ENCODE results near the gene ZNF804A. TPM values are rescaled to one million over a fixed set of nuclear protein-coding genes. Genes with fewer than 3 reads are reported as not detected.

ZNF804A gene
- total RNA-seq, 2 experiments from 2014 or later = not detected

- H3K4me3 ChIP-seq (ENCODE audit: low read length) = no peak overlapping the region
- no peaks in the 10 kb centered on the region for H3K4me1 ChIP-seq (ENCODE audit: insufficient read depth, low read length)
- no peaks in the 10 kb centered on the region for H3K36me3 Mint-ChIP-seq (ENCODE audit: low read depth)
- no peak overlapping the region for H3K27ac ChIP-seq (ENCODE audit: low read depth in 1 of 2, low read length in 2 of 2)
- no peak overlapping the region for H3K27ac Mint-ChIP-seq
- intact Hi-C loops (cut with DNase I, micrococcal nuclease) = no loop called here
- POLR2A ChIA-PET = no interaction called here
- no peaks in the 10 kb centered on the region for H3K27me3 ChIP-seq (ENCODE audit: control insufficient read depth in 1 of 2, insufficient read depth in 2 of 2, low read length in 2 of 2)
- no peak overlapping the region for H3K4me3 Mint-ChIP-seq
- CTCF ChIA-PET = no interaction called here
- ATAC-seq (ENCODE audit: poor library complexity) (no peak), DNase-seq (no peak)
- no peaks in the 10 kb centered on the region for H3K4me1 Mint-ChIP-seq (ENCODE audit: low read depth)
- TF ChIP-seq CTCF (IDR thresholded peaks at IDR 0.05) = no peak
- H3K27me3 Mint-ChIP-seq = no peaks in the 10 kb centered on the region
- no peaks in the 10 kb centered on the region for H3K36me3 ChIP-seq (ENCODE audit: insufficient read depth, low read length)
- no peaks in the 10 kb centered on the region for H3K9me3 ChIP-seq (ENCODE audit: control insufficient read depth in 1 of 2, insufficient read depth in 1 of 2, low read length in 2 of 2)
- peaks cover 2% of the 10 kb centered on the region for H3K9me3 Mint-ChIP-seq
Measured at GRCh38 chr2:184577743-184578142, 20.6 kb upstream of the ZNF804A start.

- Mint-ChIP-seq H3K4me1 (ENCODE audit: low read depth) (no peaks in the 10 kb centered on the region), H3K4me3 (no peak overlapping the region), H3K27ac (no peak overlapping the region), H3K27me3 (no peaks in the 10 kb centered on the region), H3K9me3 (peaks cover 5% of the 10 kb centered on the region), H3K36me3 (ENCODE audit: low read depth) (no peaks in the 10 kb centered on the region)
- ChIA-PET POLR2A (no interaction called here), CTCF (no interaction called here)
- H3K9me3 ChIP-seq (ENCODE audit: control insufficient read depth in 1 of 2, insufficient read depth in 1 of 2, low read length in 2 of 2) = no peaks in the 10 kb centered on the region
- intact Hi-C loops (cut with DNase I, micrococcal nuclease) = no loop called here
- H3K4me3 ChIP-seq (ENCODE audit: low read length) = no peak overlapping the region
- H3K27ac ChIP-seq (ENCODE audit: low read depth in 1 of 2, low read length in 2 of 2) = no peak overlapping the region
- ATAC-seq (ENCODE audit: poor library complexity) (no peak), DNase-seq (no peak)
- no peak for TF ChIP-seq CTCF (IDR thresholded peaks at IDR 0.05)
- no peaks in the 10 kb centered on the region for H3K4me1 ChIP-seq (ENCODE audit: insufficient read depth, low read length)
- no peaks in the 10 kb centered on the region for H3K27me3 ChIP-seq (ENCODE audit: control insufficient read depth in 1 of 2, insufficient read depth in 2 of 2, low read length in 2 of 2)
- H3K36me3 ChIP-seq (ENCODE audit: insufficient read depth, low read length) = no peaks in the 10 kb centered on the region
Measured at GRCh38 chr2:184579226-184579625, 19.1 kb upstream of the ZNF804A start.

- DNase-seq (no peak), ATAC-seq (ENCODE audit: poor library complexity) (no peak)
- POLR2A ChIA-PET = no interaction called here
- no peak overlapping the region for H3K4me3 ChIP-seq (ENCODE audit: low read length)
- Mint-ChIP-seq H3K4me3 (no peak overlapping the region), H3K36me3 (ENCODE audit: low read depth) (no peaks in the 10 kb centered on the region), H3K4me1 (ENCODE audit: low read depth) (no peaks in the 10 kb centered on the region), H3K9me3 (peaks cover 2% of the 10 kb centered on the region), H3K27me3 (no peaks in the 10 kb centered on the region), H3K27ac (no peak overlapping the region)
- CTCF ChIA-PET = no interaction called here
- H3K4me1 ChIP-seq (ENCODE audit: insufficient read depth, low read length) = no peaks in the 10 kb centered on the region
- intact Hi-C loops (cut with DNase I, micrococcal nuclease) = no loop called here
- no peaks in the 10 kb centered on the region for H3K27me3 ChIP-seq (ENCODE audit: control insufficient read depth in 1 of 2, insufficient read depth in 2 of 2, low read length in 2 of 2)
- no peaks in the 10 kb centered on the region for H3K9me3 ChIP-seq (ENCODE audit: control insufficient read depth in 1 of 2, insufficient read depth in 1 of 2, low read length in 2 of 2)
- TF ChIP-seq CTCF (IDR thresholded peaks at IDR 0.05) = no peak
- H3K36me3 ChIP-seq (ENCODE audit: insufficient read depth, low read length) = no peaks in the 10 kb centered on the region
- H3K27ac ChIP-seq (ENCODE audit: low read depth in 1 of 2, low read length in 2 of 2) = no peak overlapping the region
Measured at GRCh38 chr2:184581391-184581790, 16.9 kb upstream of the ZNF804A start.
